SK-N-MC (cell line): ENCODE results near the gene ZCCHC7.

Experiments used
- EZH2 ChIP-seq: fragments of 200-600 bp; sonication (generic); IDR thresholded peaks from one replicate; pipeline ENCODE4 v1.6.1; 2017; ENCODE audit warnings: antibody characterized with exemption
- FOXP2 ChIP-seq: optimal IDR thresholded peaks from 2 replicates; pipeline ENCODE3; 2011; ENCODE audit warnings: mild to moderate bottlenecking, moderate library complexity; ENCODE audit not compliant: insufficient read depth; ENCODE audit errors: extremely low read length, control extremely low read depth
- POLR2AphosphoS5 ChIP-seq: IDR thresholded peaks from 2 replicates; pipeline ENCODE4 v1.6.1; 2012; ENCODE audit warnings: mild to moderate bottlenecking, low read depth, low read length, borderline replicate concordance

GRCh38 chr9:37325778-37326177 lies 205.4 kb downstream of the ZCCHC7 start:
- TF ChIP-seq POLR2AphosphoS5 (no peak), EZH2 (no peak), FOXP2 (no peak)
